BLaER1 treated with 17β-estradiol and CSF1 and Interleukin-3, amounts not matched to agents 10 nM and 100 nM (cell line): ENCODE measurements around the gene PROM2.

Experiments used
- H3K27ac ChIP-seq, 11 experiments: shearing (Covaris generic); formaldehyde crosslinking; 2 replicates each; pipeline ENCODE4 v1.8.1; 2022
- H3K27me3 ChIP-seq, 11 experiments: shearing (Covaris generic); formaldehyde crosslinking; 2 replicates each; pipeline ENCODE4 v1.8.1; 2022
- H3K36me3 ChIP-seq, 11 experiments: shearing (Covaris generic); formaldehyde crosslinking; 2 replicates each; pipeline ENCODE4 v1.8.1; 2022
- H3K4me1 ChIP-seq, 10 experiments: shearing (Covaris generic); formaldehyde crosslinking; 2 replicates each; pipeline ENCODE4 v1.8.1; 2022
- H3K4me2 ChIP-seq, 11 experiments: shearing (Covaris generic); formaldehyde crosslinking; 2 replicates each; pipeline ENCODE4 v1.8.1; 2022
- H3K4me3 ChIP-seq, 10 experiments: shearing (Covaris generic); formaldehyde crosslinking; 2 replicates each; pipeline ENCODE4 v1.8.1; 2022
- H3K9ac ChIP-seq, 11 experiments: shearing (Covaris generic); formaldehyde crosslinking; 2 replicates each; pipeline ENCODE4 v1.8.1; 2022
- H3K9me3 ChIP-seq, 11 experiments: shearing (Covaris generic); formaldehyde crosslinking; replicated peaks in 1 of 11; 2 replicates each; pipeline ENCODE4 v1.8.1; 2022
- H4K20me1 ChIP-seq, 11 experiments: shearing (Covaris generic); formaldehyde crosslinking; 2 replicates each; pipeline ENCODE4 v1.8.1; 2022
- Cebpa-rat ChIP-seq, 11 experiments: shearing (Covaris generic); IDR thresholded peaks; 2 replicates each; pipeline ENCODE4 v1.8.1; 2022

Gene PROM2, protein sequence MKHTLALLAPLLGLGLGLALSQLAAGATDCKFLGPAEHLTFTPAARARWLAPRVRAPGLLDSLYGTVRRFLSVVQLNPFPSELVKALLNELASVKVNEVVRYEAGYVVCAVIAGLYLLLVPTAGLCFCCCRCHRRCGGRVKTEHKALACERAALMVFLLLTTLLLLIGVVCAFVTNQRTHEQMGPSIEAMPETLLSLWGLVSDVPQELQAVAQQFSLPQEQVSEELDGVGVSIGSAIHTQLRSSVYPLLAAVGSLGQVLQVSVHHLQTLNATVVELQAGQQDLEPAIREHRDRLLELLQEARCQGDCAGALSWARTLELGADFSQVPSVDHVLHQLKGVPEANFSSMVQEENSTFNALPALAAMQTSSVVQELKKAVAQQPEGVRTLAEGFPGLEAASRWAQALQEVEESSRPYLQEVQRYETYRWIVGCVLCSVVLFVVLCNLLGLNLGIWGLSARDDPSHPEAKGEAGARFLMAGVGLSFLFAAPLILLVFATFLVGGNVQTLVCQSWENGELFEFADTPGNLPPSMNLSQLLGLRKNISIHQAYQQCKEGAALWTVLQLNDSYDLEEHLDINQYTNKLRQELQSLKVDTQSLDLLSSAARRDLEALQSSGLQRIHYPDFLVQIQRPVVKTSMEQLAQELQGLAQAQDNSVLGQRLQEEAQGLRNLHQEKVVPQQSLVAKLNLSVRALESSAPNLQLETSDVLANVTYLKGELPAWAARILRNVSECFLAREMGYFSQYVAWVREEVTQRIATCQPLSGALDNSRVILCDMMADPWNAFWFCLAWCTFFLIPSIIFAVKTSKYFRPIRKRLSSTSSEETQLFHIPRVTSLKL

GRCh38 chr2:95274291-95275150 is at the start of gene PROM2:
Gene PROM2, plus strand, starts transcription at chr2:95274449. Its CDS starts 137 bp downstream, at chr2:95274586.
- Histone ChIP-seq H3K27me3 (no peaks in the 10 kb centered on the region), H3K9me3 (no peaks in the 10 kb centered on the region), H3K4me3 (no peak within 1 kb of the TSS), H3K27ac (no peak within 1 kb of the TSS), H3K4me1 (peaks cover 0 to 30% (median 4%) of the 10 kb centered on the region in 10 experiments; a peak in 10 of 20 replicates), H3K36me3 (no peaks in the 10 kb centered on the region), H4K20me1 (no peaks in the 10 kb centered on the region; a peak in 1 of 22 replicates), H3K4me2 (peak within 1 kb of the TSS in 2 of 11 experiments; percentile 37 to 53; a peak in 2 of 22 replicates), H3K9ac (no peak within 1 kb of the TSS)
- no peak for TF ChIP-seq Cebpa-rat (IDR thresholded peaks at IDR 0.05)

GRCh38 chr2:95225658-95226057 is 48.6 kb upstream of the PROM2 start:
- H3K27me3 ChIP-seq = no peaks in the 10 kb centered on the region
- H3K27ac ChIP-seq = no peak overlapping the region

DNA sequence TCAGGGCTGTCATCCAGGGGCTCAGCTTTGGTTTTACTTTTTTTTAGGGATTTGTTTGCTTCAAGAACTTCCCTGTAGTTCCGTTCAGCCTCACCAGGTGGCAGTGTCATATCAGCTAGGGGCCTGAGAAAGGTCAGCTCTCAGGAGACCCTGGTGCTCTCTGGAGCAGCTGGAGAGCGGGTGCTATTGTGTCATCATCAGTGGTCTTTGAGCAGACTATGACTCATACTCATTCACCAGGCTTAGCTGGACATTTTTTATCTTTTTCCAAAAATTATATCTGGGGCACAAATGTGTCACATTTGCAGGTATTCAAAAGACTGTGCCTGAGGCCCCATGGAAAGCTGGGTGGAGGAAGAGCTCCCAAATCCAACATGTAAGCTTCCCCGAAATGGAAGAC is 42.5 kb upstream of the PROM2 start:
- H3K27me3 ChIP-seq = no peaks in the 10 kb centered on the region
- H3K9ac ChIP-seq = no peak overlapping the region
- TF ChIP-seq Cebpa-rat (IDR thresholded peaks at IDR 0.05) = peak in 4 of 11 experiments; percentile 10 to 55 (median 26); a peak in 1 of 22 replicates
- H3K4me3 ChIP-seq = no peak overlapping the region
- no peak overlapping the region for H3K27ac ChIP-seq
- no peaks in the 10 kb centered on the region for H3K36me3 ChIP-seq
- 0 out of 22 replicates have a peak overlapping the region, but pooled peaks of 1 of the 11 experiments have one; percentile 14 for H3K4me2 ChIP-seq
- H3K4me1 ChIP-seq = peaks cover 0 to 12% (median 6%) of the 10 kb centered on the region in 10 experiments; a peak in 13 of 20 replicates
- H4K20me1 ChIP-seq = no peaks in the 10 kb centered on the region
- peaks cover 0 to 18% (median under 1%) of the 10 kb centered on the region in 11 experiments; a peak in 13 of 22 replicates for H3K9me3 ChIP-seq

More at GRCh38 chr2:95225658-95226057, 48.6 kb upstream of the PROM2 start:
- H3K9me3 ChIP-seq = peaks cover 43 to 68% (median 54%) of the 10 kb centered on the region in 11 experiments
- H3K4me1 ChIP-seq = no peaks in the 10 kb centered on the region
- TF ChIP-seq Cebpa-rat (IDR thresholded peaks at IDR 0.05) = no peak
- H3K36me3 ChIP-seq = peaks cover 33 to 52% (median 42%) of the 10 kb centered on the region in 11 experiments
- H3K4me2 ChIP-seq = no peak overlapping the region
- no peak overlapping the region for H3K4me3 ChIP-seq
- H4K20me1 ChIP-seq = no peaks in the 10 kb centered on the region
- H3K9ac ChIP-seq = no peak overlapping the region

DNA sequence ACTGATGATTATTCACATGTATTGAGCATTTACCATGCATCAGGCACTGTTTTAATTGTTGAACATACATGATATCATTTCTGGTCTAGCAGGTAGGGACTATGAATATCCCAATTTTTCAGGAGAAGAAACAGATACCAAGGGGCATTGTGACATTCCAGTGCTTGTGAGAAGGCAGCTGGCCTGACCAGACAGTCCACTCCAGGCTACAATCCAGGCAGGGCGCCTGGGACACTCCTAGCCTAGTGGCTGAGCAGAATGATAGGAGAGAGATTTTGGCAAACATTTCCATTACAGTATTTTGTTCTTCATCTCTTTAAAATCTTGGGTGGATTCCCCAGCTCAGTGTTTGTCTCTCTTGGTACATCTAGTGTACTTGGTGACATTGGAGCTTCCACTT is 42.0 kb upstream of the PROM2 start:
- H4K20me1 ChIP-seq = no peaks in the 10 kb centered on the region
- H3K27ac ChIP-seq = no peak overlapping the region

GRCh38 chr2:95234286-95234785 is 39.9 kb upstream of the PROM2 start:
- Histone ChIP-seq H3K9ac (no peak overlapping the region), H3K36me3 (no peaks in the 10 kb centered on the region), H3K9me3 (peaks cover 0 to 31% (median 9%) of the 10 kb centered on the region in 11 experiments; a peak in 11 of 22 replicates), H3K4me3 (no peak overlapping the region), H3K27ac (no peak overlapping the region), H3K27me3 (no peaks in the 10 kb centered on the region), H4K20me1 (no peaks in the 10 kb centered on the region), H3K4me1 (peaks cover 0 to 12% (median 6%) of the 10 kb centered on the region in 10 experiments; a peak in 13 of 20 replicates), H3K4me2 (0 out of 22 replicates have a peak overlapping the region, but pooled peaks of 1 of the 11 experiments have one; percentile 2)
- TF ChIP-seq Cebpa-rat (IDR thresholded peaks at IDR 0.05) = no peak

More for the DNA sequence above, 42.0 kb upstream of the PROM2 start:
- H3K27me3 ChIP-seq = no peaks in the 10 kb centered on the region
- no peak overlapping the region for H3K9ac ChIP-seq
- H3K9me3 ChIP-seq = peaks cover 0 to 19% (median 0%) of the 10 kb centered on the region in 11 experiments; a peak in 11 of 22 replicates
- no peaks in the 10 kb centered on the region for H3K36me3 ChIP-seq
- H3K4me2 ChIP-seq = no peak overlapping the region
- no peak for TF ChIP-seq Cebpa-rat (IDR thresholded peaks at IDR 0.05)
- H3K4me3 ChIP-seq = no peak overlapping the region
- peaks cover 0 to 12% (median 6%) of the 10 kb centered on the region in 10 experiments; a peak in 13 of 20 replicates for H3K4me1 ChIP-seq

GRCh38 chr2:95234816-95235215 is 39.4 kb upstream of the PROM2 start:
- H3K9ac ChIP-seq = no peak overlapping the region
- no peak overlapping the region for H3K4me3 ChIP-seq
- H4K20me1 ChIP-seq = no peaks in the 10 kb centered on the region
- no peaks in the 10 kb centered on the region for H3K27me3 ChIP-seq
- H3K4me2 ChIP-seq = no peak overlapping the region
- H3K27ac ChIP-seq = no peak overlapping the region
- H3K4me1 ChIP-seq = peaks cover 0 to 12% (median 6%) of the 10 kb centered on the region in 10 experiments; a peak in 13 of 20 replicates
- no peak for TF ChIP-seq Cebpa-rat (IDR thresholded peaks at IDR 0.05)
- H3K9me3 ChIP-seq = peaks cover 0 to 36% (median 9%) of the 10 kb centered on the region in 11 experiments; a peak in 15 of 22 replicates
- no peaks in the 10 kb centered on the region for H3K36me3 ChIP-seq

GRCh38 chr2:95238131-95238530 is 36.1 kb upstream of the PROM2 start:
- H3K4me3 ChIP-seq = no peak overlapping the region
- no peaks in the 10 kb centered on the region for H3K27me3 ChIP-seq
- H4K20me1 ChIP-seq = no peaks in the 10 kb centered on the region
- no peak overlapping the region for H3K9ac ChIP-seq
- H3K4me2 ChIP-seq = no peak overlapping the region
- TF ChIP-seq Cebpa-rat (IDR thresholded peaks at IDR 0.05) = no peak
- peaks cover 0 to 5% (median 0%) of the 10 kb centered on the region in 11 experiments; a peak in 1 of 22 replicates for H3K36me3 ChIP-seq
- peaks cover 0 to 11% (median 2%) of the 10 kb centered on the region in 10 experiments; a peak in 10 of 20 replicates for H3K4me1 ChIP-seq
- peaks cover 31 to 68% (median 41%) of the 10 kb centered on the region in 11 experiments for H3K9me3 ChIP-seq
- no peak overlapping the region for H3K27ac ChIP-seq

- no peaks in the 10 kb centered on the region for H4K20me1 ChIP-seq
- H3K27ac ChIP-seq = no peak overlapping the region
- no peak for TF ChIP-seq Cebpa-rat (IDR thresholded peaks at IDR 0.05)
- H3K4me1 ChIP-seq = peaks cover 0 to 10% (median 2%) of the 10 kb centered on the region in 10 experiments; a peak in 9 of 20 replicates
- H3K27me3 ChIP-seq = no peaks in the 10 kb centered on the region
- peaks cover 31 to 71% (median 43%) of the 10 kb centered on the region in 11 experiments for H3K9me3 ChIP-seq
- no peak overlapping the region for H3K4me2 ChIP-seq
- no peak overlapping the region for H3K9ac ChIP-seq
- no peak overlapping the region for H3K4me3 ChIP-seq
- peaks cover 0 to 5% (median 0%) of the 10 kb centered on the region in 11 experiments; a peak in 1 of 22 replicates for H3K36me3 ChIP-seq
Observed at GRCh38 chr2:95240091-95240490, 34.2 kb upstream of the PROM2 start.
